Adrenal gland (tissue), 12 donors: Measurements from ENCODE around the gene ATG9B. TPM values are rescaled to one million over a fixed set of nuclear protein-coding genes. Genes with fewer than 3 reads are reported as not detected.
A peak's percentile ranks its signal among the peaks of the same experiment; 100 is the strongest.

ENCODE experiments used
- DNase-seq, 7 donors: peaks; one replicate each; pipeline ENCODE4 v3.0.0-alpha.2; 2019 to 2020
- H3K27ac ChIP-seq, 5 donors: fragments of 200-600 bp; sonication (generic) in 4 of 5; 1 replicate in 3 of 5; 2 replicates in 2 of 5; pipeline versions ENCODE4 v1.5.1 to v1.8.0; 2016 to 2020; ENCODE audit warnings: mild to moderate bottlenecking in 1 of 5
- H3K27me3 ChIP-seq: fragments of 200-600 bp; 2 replicates; pipeline ENCODE4 v1.8.0; 2021
- H3K36me3 ChIP-seq, 2 donors: fragments of 200-600 bp; replicated peaks in 1 of 2; 1 replicate in 1 of 2; 2 replicates in 1 of 2; pipeline versions ENCODE4 v1.5.1 to v1.8.0; 2018 to 2022
- H3K4me1 ChIP-seq, 2 donors: fragments of 200-600 bp; replicated peaks in 1 of 2; 1 replicate in 1 of 2; 2 replicates in 1 of 2; pipeline versions ENCODE4 v1.5.1 to v1.8.0; 2018 to 2021
- H3K4me3 ChIP-seq, 4 donors: fragments of 200-600 bp; sonication (generic) in 3 of 4; one replicate each; pipeline ENCODE4 v1.5.1; 2016 to 2018
- H3K9me3 ChIP-seq, 3 donors: fragments of 200-600 bp; sonication (generic) in 1 of 3; replicated peaks in 1 of 3; 1 replicate in 2 of 3; 2 replicates in 1 of 3; pipeline versions ENCODE4 v1.5.1 to v1.8.0; 2016 to 2021
- CTCF ChIP-seq, 6 experiments: fragments of 450-650 bp in 4 of 6; fragments of 200-600 bp in 2 of 6; sonication (generic) in 1 of 6; IDR thresholded peaks; 1 replicate in 5 of 6; 2 replicates in 1 of 6; pipeline versions ENCODE4 v1.5.1 to v1.8.0; 2016 to 2021; ENCODE audit warnings: antibody characterized with exemption in 6 of 6, mild to moderate bottlenecking in 2 of 6, moderate library complexity in 1 of 6
- POLR2A ChIP-seq, 2 donors: fragments of 450-650 bp; IDR thresholded peaks; one replicate each; pipeline ENCODE4 v1.6.1; 2017; ENCODE audit warnings: antibody characterized with exemption in 2 of 2, mild to moderate bottlenecking in 2 of 2, moderate library complexity in 1 of 2
- WGBS, 4 donors: extraction: QIAGEN DNeasy Blood & Tissue Kit in 2 of 4; methylation state at CpG; one replicate each; pipeline versions ENCODE4 v1.1.5 to v1.1.7; 2013 to 2017; 5-methylcytosine and 5-hydroxymethylcytosine counted together
- intact Hi-C, 2 donors: fragments of 100-400 bp; cut with DNase I; formaldehyde crosslinking; loops; one replicate each; pipeline versions ENCODE4 v1.14.1 to v1.15.0; 2022 to 2023
- polyA plus RNA-seq, 3 donors: library from polyadenylated mRNA; stranded (reverse); fragments of 200-250 nt in 2 of 3; fragments of 350-450 nt in 1 of 3; fragmentation: Illumina TruSeq in 1 of 3; extraction: RNeasy Lipid Tissue Mini Kit (QIAGEN cat#74804) in 1 of 3; gene quantifications; one replicate each; pipeline ENCODE4 v1.2.3, GENCODE V29; 2013 to 2014
- total RNA-seq, 9 donors: library from RNA; depleted of rRNA in 4 of 9; stranded (reverse); fragments of >200 nt in 4 of 9; fragments of 120-200 nt in 1 of 9; fragmentation: NEBNext Ultra II Directional in 1 of 9; extraction: Animal tissue kit (Norgen Biotek cat#: 25700) in 1 of 9; gene quantifications; one replicate each; pipeline versions ENCODE4 v1.1.0 to v1.2.4, GENCODE V29; 2013 to 2023
- donor health status: healthy with polysubstance abuse.
- donor health status: Bipolar disorder and iron deficiency.
- donor health status: DM: yes; HTN: yes; CAD: no.
- donor health status: DM: no; HTN: no; CAD: no.
- donor health status: DM: no; HTN: no; CAD: no.
- donor health status: DM: yes; HTN: yes; CAD: no.

ATG9B gene
- total and polyA plus RNA-seq, 12 donors = 0.23 to 7.8 (median 0.46) TPM; not detected in 2

- Histone ChIP-seq H3K27ac (peak overlapping the region in 1 of 5 donors; percentile 54), H3K36me3 (no peaks in the 10 kb centered on the region), H3K4me1 (peaks cover 0 to 12% of the 10 kb centered on the region in 2 donors), H3K4me3 (no peak overlapping the region), H3K27me3 (peaks cover 19% of the 10 kb centered on the region), H3K9me3 (no peaks in the 10 kb centered on the region)
- TF ChIP-seq POLR2A (IDR thresholded peaks at IDR 0.05) (no peak), CTCF (IDR thresholded peaks at IDR 0.05) (no peak)
- 24 to 63% (median 31%) methylated on average over 5 to 7 of the region's 7 CpGs for WGBS, 4 donors
- intact Hi-C loops = loop anchor here (10.0 kb wide), 1 partner anchor 195 kb away; no protein-coding TSS in a partner anchor
- peak in 5 of 7 donors; percentile 40 to 77 (median 55) for DNase-seq
Observed at GRCh38 chr7:150979713-150980390, 44.4 kb downstream of the ATG9B start.

- TF ChIP-seq POLR2A (IDR thresholded peaks at IDR 0.05) (no peak), CTCF (IDR thresholded peaks at IDR 0.05) (no peak)
- intact Hi-C loops = no loop called here
- Histone ChIP-seq H3K27ac (peak within 1 kb of the TSS in 1 of 5 donors; percentile 66), H3K27me3 (peaks cover 30% of the 10 kb centered on the region), H3K9me3 (no peaks in the 10 kb centered on the region), H3K36me3 (no peaks in the 10 kb centered on the region), H3K4me1 (peaks cover 0 to 18% of the 10 kb centered on the region in 2 donors), H3K4me3 (peak within 1 kb of the TSS in 1 of 4 donors; percentile 38)
- no peak for DNase-seq
- WGBS, 4 donors = 0 to 1% (median 0%) methylated on average over 9 to 80 of the region's 81 CpGs; no CpG with 5 or more reads in 1 of the 4 donors
Observed at GRCh38 chr7:150978126-150978789, 46.0 kb downstream of the ATG9B start, which contains the start of gene KCNH2. KCNH2 (minus strand) TSS chr7:150978321; CDS start chr7:150977913, 408 bp downstream.

- intact Hi-C loops = no loop called here
- no peaks in the 10 kb centered on the region for H3K36me3 ChIP-seq
- H3K9me3 ChIP-seq = no peaks in the 10 kb centered on the region
- DNase-seq = no peak
- H3K4me1 ChIP-seq = peaks cover 0 to 18% of the 10 kb centered on the region in 2 donors
- peak overlapping the region in 1 of 4 donors; percentile 38 for H3K4me3 ChIP-seq
- TF ChIP-seq POLR2A (IDR thresholded peaks at IDR 0.05) = no peak
- TF ChIP-seq CTCF (IDR thresholded peaks at IDR 0.05) = no peak
- peak overlapping the region in 1 of 5 donors; percentile 66 for H3K27ac ChIP-seq
- WGBS, 4 donors = 6 to 25% (median 11%) methylated on average over 8 to 62 of the region's 62 CpGs
- H3K27me3 ChIP-seq = peaks cover 30% of the 10 kb centered on the region
Observed at GRCh38 chr7:150977382-150978125, 46.7 kb downstream of the ATG9B start.
